Jurkat, Clone E6-1 (cell line): ENCODE results near the gene CC2D2B.
"Not testable (repeated sequence)": the region's sequence is repeated elsewhere in the genome, so short reads cannot be mapped to it uniquely, and the experiment has no call there.

Source experiments
- DNase-seq: peaks from one replicate; pipeline ENCODE4 v3.0.0-alpha.2; 2011; ENCODE audit warnings: low read depth, low spot score
- H3K4me3 ChIP-seq: 2 replicates; pipeline ENCODE4 v1.5.1; 2011; ENCODE audit warnings: mild to moderate bottlenecking, low read length, control low read depth, moderate library complexity

Gene CC2D2B

DNA sequence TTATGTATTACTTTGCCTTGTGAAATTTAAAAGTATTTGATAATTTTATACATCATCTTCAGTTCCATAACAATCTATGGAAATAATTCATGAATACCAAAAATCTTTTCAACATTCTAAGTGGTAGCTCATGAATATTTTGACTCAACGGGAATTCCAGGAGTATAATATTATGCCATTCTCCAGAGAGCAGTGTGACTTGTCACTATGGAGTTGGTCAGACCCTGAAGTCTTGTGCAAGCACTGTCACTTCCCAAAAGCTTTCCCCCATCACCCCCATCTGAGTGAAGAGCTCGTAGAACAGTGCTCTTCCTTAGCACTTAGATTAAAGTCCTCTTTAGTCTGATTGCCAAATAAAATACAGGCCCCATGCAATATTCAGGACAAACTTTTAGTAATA lies 106.2 kb downstream of the CC2D2B start:
- DNase-seq = no peak
- no peak overlapping the region for H3K4me3 ChIP-seq

DNA sequence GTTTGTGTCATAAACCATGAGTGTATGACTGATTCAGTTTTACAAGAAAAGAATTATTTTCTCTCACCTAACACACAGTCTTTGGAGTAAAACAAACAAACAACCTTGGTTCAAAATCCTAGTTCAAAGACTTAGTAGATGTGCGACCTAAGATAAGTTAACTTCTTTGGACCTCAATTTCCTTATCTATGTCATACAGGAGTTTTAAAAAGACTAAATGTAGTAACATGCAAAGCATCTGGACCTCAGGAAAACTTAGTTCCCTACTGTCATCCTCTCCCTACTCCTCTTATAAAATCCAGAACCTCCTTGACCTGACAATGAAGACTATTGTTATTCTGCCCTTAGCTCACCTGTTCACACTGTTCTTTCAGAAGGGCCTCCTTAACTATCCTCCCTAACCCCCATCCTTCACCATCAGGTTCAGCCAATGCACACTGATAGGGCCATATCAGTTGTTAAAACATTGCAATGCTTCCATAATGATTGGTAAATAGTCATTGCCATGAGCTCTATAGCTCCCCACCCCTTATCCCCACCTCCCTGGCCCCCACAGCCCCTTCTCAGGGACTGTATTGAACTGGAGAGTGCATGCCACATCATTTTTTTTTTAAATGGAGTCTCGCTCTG lies 106.8 kb downstream of the CC2D2B start:
- no peak overlapping the region for H3K4me3 ChIP-seq
- no peak for DNase-seq

DNA sequence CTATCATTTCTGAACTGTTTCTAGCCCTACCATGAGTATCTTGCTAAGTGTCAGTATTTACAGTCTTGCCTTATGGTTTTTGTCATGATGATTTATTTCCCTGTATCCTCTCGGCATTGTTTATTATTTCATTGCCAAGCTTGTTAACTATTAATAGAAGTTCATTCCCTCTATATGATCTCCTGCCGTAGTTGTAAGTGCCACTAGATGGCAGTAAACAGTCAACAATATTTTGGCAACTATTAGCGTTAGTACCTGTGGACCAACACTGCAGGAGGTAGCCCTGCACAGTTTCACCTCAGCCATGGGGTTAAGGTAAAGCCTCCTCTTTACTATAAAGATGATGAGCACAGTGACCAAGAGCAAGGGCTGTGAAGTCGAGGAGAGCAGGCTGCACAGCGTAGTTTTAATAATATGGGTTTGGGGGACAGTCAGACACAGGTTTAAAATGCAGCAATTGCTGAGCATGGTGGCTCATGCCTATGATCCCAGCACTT lies 109.5 kb downstream of the CC2D2B start:
- no peak overlapping the region for H3K4me3 ChIP-seq
- DNase-seq = peak; percentile 63

DNA sequence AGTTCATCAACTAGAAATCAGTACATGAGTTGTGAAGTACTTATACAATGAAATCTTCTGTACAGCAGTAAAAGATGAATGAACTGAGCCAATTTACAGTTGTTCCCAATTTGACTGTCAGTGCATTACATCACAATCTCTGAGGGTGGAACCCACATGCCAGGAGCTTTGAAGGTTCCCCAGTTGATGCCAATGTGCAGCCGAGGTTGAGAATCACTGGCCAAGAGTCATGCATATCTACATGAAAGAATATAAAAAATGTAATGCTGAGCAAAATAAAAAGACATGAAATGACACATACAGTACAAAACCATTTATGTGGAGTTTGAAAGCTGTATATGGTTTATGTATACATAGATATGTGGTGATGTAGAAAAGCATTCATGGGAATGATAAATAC lies 113.6 kb downstream of the CC2D2B start:
- DNase-seq = no peak
- no peak overlapping the region for H3K4me3 ChIP-seq

DNA sequence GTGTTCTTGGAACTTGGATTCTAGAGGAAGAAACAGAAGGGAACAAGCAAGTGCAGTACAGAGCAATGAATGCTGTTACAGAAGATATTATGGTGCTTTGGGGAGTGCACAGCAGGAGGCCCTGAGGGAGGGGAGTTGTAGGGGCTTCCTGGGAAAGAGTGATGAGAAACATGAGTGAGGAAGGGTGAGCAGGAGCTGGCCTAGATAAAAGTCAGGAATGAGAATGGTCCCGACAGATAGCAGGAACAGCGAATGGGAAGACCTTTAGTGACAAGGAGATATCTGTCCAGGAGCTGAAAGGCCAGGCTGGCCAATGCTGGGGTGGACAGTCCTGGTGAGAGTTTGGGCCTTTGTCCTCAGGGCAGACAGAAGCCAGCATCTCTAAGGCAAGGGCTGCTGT lies 115.0 kb downstream of the CC2D2B start:
- DNase-seq = no peak
- H3K4me3 ChIP-seq = no peak overlapping the region

DNA sequence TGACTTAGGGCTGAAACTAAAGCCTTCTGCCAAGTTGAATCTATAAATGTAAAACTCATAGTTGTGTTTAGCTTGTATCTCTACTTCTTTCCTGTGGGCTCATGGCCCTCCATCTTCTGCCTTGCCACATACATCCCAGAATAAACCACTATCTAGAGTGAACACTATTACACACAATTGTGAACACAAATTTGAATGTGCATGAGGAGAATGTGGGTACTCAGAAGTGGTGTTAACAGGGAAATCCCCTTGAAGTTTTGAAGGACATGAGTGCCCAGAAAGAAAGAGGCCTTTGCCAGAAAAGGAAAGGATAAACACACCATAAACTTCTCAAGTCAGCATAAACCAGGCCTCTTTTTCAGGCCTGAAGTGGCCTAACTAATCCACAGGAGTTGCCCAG lies 115.4 kb downstream of the CC2D2B start:
- H3K4me3 ChIP-seq = no peak overlapping the region
- no peak for DNase-seq

DNA sequence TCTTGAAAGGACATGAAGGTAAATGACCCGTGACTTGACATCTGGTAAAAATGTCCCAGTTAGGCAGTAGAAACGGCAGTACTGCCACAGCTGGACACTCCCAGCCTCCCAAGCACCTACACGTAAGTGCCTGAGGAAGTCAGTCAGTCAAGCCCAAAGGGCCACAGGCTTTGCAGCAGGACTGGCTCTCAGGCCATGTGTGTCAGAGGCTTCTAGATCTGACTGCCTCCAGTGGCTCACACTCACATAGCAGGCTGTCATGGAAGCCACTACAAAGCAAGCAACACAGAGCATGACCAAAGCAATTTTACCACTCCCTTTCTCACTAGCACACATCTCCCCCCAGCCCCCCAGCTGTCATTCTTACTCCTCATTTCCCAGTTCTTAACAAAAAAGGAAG lies 117.8 kb downstream of the CC2D2B start:
- no peak for DNase-seq
- no peak overlapping the region for H3K4me3 ChIP-seq

DNA sequence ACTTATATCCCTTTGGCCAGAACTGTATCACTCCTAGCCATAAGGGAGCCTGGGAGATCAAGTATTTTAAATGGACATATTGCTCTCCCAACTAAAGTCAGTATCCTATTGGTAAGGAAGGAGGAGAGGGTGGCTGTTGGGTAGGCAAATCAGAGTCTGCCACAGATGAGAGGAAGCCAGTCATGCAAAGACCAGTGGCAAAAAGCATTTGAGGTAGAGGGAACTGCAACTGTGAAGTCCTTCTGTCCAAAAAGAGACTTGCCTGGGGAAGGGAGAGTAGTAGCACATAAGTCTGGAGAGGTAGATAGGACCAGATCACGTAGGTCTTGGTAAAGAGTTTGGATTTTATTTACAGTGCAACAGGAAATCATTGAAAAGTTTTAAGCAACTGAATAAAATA lies 126.8 kb downstream of the CC2D2B start:
- H3K4me3 ChIP-seq = no peak overlapping the region
- no peak for DNase-seq

DNA sequence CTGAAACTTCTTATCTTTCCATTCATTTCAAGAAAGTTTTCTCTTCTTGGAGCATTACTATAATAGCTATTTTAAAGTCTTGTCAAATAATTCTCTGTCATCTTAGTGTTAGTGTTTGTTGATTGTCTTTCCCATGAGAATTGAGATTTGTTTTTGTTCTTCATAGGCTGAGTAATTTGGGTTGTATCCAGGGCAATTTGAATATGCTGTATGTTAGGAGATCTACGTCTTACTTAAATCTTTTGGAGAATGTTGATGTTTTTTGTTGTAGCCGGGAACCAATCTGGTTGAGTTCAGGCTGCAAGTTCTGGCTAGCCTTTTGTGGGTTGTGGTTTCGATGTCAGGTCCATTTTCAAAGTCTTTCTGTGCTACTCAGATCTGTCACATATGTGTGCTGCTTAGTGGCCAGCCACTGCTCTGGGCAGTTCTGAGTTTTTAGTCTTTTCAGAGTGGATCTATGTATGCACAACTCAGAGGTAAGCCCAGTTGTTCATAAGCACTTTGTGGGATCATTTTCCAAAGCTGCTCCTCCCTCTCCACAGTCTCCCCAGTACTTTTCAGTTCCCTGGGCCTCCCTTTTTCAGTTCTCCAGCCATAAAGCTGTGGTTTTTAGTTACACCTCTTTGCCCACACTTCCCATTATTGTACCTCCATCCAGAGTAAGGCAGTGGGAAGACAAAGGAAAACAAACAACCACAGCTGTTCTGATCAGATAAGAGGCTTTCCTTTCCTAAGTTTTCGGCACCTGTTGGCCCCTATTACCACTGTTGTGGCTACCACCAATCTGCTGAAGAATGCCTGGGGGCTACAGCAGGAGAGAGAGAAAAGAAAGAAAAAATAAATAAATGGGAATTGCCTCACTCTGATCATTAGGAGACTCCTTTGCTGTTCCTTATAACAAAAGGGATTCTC lies 131.0 kb downstream of the CC2D2B start:
- H3K4me3 ChIP-seq = no peak overlapping the region
- no peak for DNase-seq

DNA sequence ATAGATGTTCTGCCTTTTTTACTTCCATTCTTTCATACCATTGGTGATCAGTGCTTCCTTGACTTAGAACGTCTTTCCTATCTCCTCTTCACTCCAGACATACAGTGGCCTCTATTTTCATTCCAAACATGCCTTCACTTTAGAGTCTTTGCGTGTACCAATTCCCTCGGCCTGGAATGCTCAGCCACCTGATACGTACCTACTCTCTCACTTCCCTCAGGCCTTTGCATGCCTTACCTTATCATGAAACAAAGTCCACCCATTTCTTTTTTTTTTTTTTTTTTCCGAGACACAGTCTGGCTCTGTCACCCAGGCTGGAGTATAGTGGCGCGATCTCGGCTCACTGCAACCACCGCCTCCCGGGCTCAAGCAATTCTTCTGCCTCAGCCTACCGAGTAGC lies 133.4 kb downstream of the CC2D2B start:
- DNase-seq = no peak
- no peak overlapping the region for H3K4me3 ChIP-seq

DNA sequence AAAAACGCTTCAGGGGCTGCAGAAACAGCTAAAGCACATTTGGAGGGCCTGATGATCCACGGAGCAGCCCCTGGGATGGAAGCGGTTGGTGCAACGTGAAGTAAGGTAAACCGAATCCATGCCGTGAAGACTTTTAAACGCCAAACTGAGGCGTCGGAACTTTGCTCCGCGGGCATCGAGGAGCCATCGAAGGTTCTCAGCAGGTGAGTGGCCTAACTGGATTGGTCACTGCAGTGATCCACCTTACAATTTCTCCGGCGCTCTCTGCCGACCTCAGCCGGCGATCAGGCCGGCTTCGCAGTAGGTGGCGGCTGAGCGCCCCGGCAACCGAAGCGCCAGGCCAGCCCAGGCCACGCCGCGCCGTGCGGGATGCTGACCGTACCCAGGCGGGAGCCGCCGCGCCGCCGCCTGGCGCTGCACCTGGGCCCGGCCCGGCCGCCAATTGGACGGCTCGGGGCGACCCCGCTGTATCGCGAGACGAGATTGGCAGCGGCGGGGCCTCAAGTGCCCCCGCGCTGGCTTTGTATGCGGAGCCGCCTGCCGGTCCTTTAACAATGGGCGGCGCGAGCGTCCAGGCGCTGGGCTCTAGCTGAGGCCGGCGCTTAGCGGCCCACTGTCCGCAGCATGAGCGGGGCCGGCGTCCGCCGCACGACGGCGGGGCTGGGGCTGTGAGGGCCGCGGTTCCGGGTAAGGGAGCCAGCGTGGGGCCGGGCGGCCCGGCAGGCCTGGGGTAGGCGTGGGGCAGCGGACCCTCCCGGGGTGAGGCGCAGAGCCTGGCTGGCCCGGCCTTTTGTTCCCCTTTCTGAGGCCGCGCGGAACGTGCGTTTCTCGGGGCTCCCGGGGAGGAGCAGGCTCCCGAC lies 135.5 kb downstream of the CC2D2B start, which contains the start of gene CCNJ:
Gene CCNJ, plus strand, starts transcription at position 551 of the 860 bp plus-strand sequence. CDS start 811 bp downstream, outside the sequence.
- peak within 1 kb of the TSS; percentile 79 for H3K4me3 ChIP-seq
- DNase-seq = peak; percentile 68

DNA sequence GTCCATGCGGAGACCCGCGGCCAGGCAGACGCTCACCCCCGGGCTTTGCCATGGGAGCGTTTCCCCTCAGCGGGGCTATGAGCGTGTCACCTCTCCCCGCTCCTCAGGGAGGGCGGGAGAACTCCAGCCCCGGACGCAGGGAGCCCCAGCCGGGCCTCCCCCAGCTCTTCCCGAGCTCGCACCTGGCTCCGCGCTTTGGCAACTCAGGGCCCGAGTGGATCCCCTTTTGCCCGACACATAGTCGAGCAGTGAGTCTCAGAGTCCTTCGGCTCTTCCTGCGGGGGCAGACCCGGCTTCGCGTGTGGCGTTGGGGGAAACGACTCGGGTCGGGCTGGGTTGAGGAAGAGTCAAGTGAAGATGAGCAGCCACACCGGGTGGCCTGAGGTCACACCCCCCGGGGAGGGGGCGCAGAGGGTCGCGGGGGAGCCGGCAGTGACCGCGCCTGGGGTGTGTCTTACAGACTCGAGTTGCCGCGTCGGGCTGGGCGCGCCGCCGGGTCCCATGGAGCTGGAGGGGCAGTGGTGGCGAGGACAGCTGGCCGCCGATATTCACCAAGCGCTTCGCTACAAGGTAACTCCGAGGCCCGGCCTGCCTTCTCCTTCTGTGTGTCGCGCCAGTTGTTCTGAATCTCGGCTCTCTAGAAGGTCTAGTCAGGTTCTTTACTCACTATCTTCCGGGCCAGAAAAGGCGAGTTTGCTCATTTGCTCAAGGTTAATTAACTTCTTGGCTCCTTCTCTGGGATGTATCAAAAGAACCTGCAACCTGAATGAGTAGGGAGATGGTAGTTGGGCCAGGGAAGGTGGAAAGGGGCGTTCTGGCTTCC lies 136.3 kb downstream of the CC2D2B start:
- DNase-seq = no peak
- peak overlapping the region; percentile 79 for H3K4me3 ChIP-seq

DNA sequence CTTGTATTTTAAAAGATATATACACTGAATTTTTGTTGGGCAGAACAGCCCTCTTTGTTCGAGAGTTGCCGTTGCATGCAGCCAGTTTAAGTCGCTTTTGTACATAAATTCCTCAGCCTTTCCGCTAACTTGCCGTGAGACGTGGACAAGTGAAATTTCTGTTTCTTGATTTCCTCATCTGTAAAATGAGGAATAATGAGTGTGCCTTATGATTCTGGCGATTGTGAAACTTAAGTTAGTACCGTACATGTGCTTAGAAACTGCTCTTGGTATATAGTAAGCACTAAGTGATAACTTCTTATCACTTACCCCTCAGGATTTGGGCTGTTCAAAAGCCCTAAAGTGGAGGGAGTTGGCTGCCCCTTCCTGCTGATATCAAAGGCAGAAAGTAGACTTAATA lies 137.0 kb downstream of the CC2D2B start:
- no peak for DNase-seq
- H3K4me3 ChIP-seq = peak overlapping the region; percentile 79

DNA sequence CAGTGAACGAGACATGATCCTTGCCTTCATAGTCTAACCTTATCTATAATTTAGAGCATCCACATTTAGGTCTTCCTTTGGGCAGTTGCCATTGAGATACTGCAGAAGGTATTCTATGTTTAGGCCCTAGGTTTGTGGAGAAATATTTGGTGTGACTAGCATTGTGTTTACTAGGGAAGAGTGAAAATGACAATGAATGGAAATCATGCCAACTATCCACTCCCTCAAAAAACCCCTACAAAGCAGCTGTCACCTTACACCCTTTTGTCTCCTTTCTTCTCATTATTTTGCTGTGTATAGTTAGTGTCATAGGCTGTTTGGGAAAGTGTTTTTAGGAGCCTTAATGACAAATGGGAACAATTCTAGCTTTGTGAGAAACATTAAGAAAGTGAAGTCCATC lies 138.8 kb downstream of the CC2D2B start:
- DNase-seq = no peak

DNA sequence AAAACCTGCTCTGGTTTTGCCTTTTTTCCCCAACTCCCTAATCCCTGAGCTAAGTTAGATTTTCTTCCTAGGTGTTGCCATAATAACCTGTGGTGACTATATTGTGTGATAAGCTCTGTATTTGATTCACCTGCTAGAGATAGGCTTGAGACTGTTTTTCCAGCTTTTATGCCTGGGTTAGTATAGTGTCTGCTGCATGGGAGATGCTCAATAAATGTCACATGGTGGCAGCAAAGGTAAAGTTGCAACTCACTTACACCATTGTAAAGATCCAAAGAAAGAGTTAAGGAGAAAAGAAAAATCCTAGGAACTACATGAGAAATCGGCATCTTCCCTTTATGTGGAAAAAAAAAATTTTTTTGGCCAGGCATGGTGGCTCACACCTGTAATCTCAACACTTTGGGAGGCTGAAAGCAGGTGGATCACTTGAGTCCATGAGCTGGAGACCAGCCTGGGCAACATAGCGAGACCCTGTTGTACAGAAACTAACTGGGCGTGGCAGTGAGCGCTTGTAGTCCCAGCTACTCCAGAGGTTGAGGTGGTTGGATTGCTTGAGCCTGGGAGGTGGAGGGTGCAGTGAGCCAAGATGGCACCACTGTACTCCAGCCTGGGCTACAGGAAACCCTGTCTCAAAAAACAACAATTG lies 139.4 kb downstream of the CC2D2B start:
- no peak overlapping the region for H3K4me3 ChIP-seq
- DNase-seq = no peak

More for the DNA sequence above, 138.8 kb downstream of the CC2D2B start:
- no peak overlapping the region for H3K4me3 ChIP-seq

DNA sequence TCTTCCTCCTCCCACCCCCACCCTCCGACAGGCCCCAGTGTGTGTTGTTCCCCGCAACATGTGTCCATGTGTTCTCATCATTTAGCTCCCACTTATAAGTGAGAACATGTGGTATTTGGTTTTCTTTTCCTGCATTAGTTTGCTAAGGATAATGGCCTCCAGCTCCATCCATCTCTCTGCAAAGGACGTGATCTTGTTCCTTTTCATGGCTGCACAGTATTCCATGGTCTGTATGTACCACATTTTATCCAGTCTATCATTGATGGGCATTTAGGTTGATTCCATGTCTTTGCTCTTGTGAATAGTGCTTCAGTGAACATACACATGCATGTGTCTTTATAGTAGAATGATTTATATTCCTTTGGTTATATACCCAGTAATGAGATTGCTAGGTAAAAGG lies 140.2 kb downstream of the CC2D2B start:
- DNase-seq, H3K4me3 ChIP-seq: not testable (repeated sequence)

DNA sequence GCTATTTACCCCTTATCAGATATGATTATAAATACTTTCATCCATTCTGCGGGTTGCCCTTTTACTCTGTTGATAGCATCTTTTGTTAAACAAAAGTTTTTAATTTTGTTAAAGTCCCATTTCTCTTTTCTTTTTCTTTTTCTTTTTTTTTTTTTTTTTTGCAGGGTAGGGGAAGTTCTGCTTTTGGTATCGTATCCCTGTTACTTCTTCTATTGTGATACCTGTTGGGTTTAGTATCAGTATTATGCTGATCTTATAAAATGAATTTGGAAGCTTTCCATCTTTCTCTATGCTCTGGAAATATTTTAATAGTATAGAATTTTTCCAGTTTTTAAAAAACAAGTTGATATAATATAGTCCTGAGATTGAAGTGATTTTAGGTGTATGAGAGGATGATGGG lies 141.6 kb downstream of the CC2D2B start:
- no peak overlapping the region for H3K4me3 ChIP-seq
- DNase-seq = no peak

DNA sequence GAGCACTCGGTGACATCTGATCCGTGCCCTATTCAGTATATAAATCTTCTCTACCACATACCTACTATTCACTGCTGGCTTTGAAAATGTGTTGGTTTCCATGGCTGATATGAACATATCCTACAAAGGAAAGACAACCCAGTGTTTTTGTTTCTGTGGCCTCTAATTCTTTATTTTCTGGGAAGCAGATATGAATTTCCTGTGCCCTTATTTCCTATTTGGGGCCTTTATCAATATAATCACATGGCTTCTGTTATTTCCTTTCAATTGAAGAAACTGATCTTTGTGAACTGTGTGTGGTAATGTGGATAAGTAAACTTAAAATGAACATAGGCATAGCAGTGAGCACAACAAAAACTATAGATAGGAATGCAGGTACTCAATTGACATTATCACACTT lies 146.2 kb downstream of the CC2D2B start:
- no peak overlapping the region for H3K4me3 ChIP-seq
- no peak for DNase-seq
